H1 (cell line): ENCODE results near the gene PLXDC2. TPM values are rescaled to one million over a fixed set of nuclear protein-coding genes. Genes with fewer than 3 reads are reported as not detected.

Experiments used
- CTCF ChIA-PET: fragments of 300-600 bp; sonication (Branson Sonifier 250); formaldehyde crosslinking; loops from one replicate; lab custom pipeline; 2021; ENCODE audit not compliant: partially characterized antibody; lab: Charles Lee
- POLR2A ChIA-PET: fragments of 300-600 bp; sonication (Branson Sonifier 250); formaldehyde crosslinking; loops from one replicate; lab custom pipeline; 2021; ENCODE audit warnings: inconsistent platforms; ENCODE audit not compliant: partially characterized antibody; lab: Charles Lee
- DNase-seq, 2 experiments: peaks; one replicate each; pipeline versions ENCODE4 v3.0.0 to v3.0.0-alpha.2; 2010 to 2022; ENCODE audit warnings: low spot score in 2 of 2, low read depth in 1 of 2, mixed read lengths in 1 of 2
- FAIRE-seq: peaks from 2 replicates; lab custom pipeline; 2011; peaks lifted over from hg19 to GRCh38; lab: Jason Lieb, UNC
- H2AFZ ChIP-seq: 2 replicates; pipeline ENCODE4 v1.8.1; 2012; ENCODE audit warnings: low read length, inconsistent platforms
- H2AK5ac ChIP-seq: 2 replicates; pipeline ENCODE4 v1.6.1; 2013; ENCODE audit warnings: low read depth, low read length
- H2BK120ac ChIP-seq: replicated peaks from 2 replicates; pipeline ENCODE3; 2013; ENCODE audit warnings: low read depth, low read length, inconsistent platforms
- H2BK12ac ChIP-seq: 2 replicates; pipeline ENCODE4 v1.6.1; 2013; ENCODE audit warnings: low read depth, low read length
- H2BK15ac ChIP-seq: 2 replicates; pipeline ENCODE4 v1.6.1; 2013; ENCODE audit warnings: low read length
- H2BK20ac ChIP-seq: 2 replicates; pipeline ENCODE4 v1.6.1; 2013; ENCODE audit warnings: low read length
- H2BK5ac ChIP-seq: 2 replicates; pipeline ENCODE4 v1.6.1; 2013; ENCODE audit warnings: low read depth, low read length
- H3K14ac ChIP-seq: 2 replicates; pipeline ENCODE4 v1.6.1; 2013; ENCODE audit warnings: inconsistent platforms; ENCODE audit not compliant: insufficient read length
- H3K18ac ChIP-seq: 2 replicates; pipeline ENCODE4 v1.6.1; 2013; ENCODE audit warnings: low read length; ENCODE audit errors: extremely low read depth
- H3K23ac ChIP-seq: 2 replicates; pipeline ENCODE4 v1.6.1; 2013; ENCODE audit warnings: inconsistent platforms; ENCODE audit not compliant: insufficient read length
- H3K23me2 ChIP-seq: 2 replicates; pipeline ENCODE4 v1.6.1; 2013; ENCODE audit warnings: low read depth, low read length
- H3K27ac ChIP-seq: 2 replicates; pipeline ENCODE4 v1.6.1; 2011; ENCODE audit warnings: low read depth, low read length, inconsistent platforms
- H3K27me3 ChIP-seq, 4 experiments: replicated peaks in 1 of 4; 1 replicate in 1 of 4; 2 replicates in 3 of 4; pipeline versions ENCODE4 v1.6.1 to v1.8.1; 2011 to 2013; ENCODE audit warnings: low read length in 3 of 4, mild to moderate bottlenecking in 3 of 4, inconsistent platforms in 2 of 4, mixed read lengths in 2 of 4, moderate library complexity in 1 of 4; ENCODE audit not compliant: control insufficient read depth in 3 of 4, insufficient read depth in 3 of 4; ENCODE audit errors: extremely low read depth in 1 of 4
- H3K36me3 ChIP-seq, 4 experiments: 2 replicates each; pipeline versions ENCODE4 v1.6.1 to v1.8.1; 2011 to 2013; ENCODE audit warnings: mild to moderate bottlenecking in 4 of 4, low read length in 3 of 4, moderate library complexity in 2 of 4, control low read depth in 1 of 4, inconsistent platforms in 1 of 4; ENCODE audit not compliant: insufficient read depth in 4 of 4, control insufficient read depth in 2 of 4
- H3K4ac ChIP-seq: replicated peaks from 2 replicates; pipeline ENCODE3; 2013; ENCODE audit warnings: low read length, low read depth, mixed read lengths, inconsistent platforms; ENCODE audit not compliant: insufficient read length
- H3K4me1 ChIP-seq, 4 experiments: replicated peaks in 1 of 4; 1 replicate in 1 of 4; 2 replicates in 3 of 4; pipeline versions ENCODE4 v1.6.1 to v1.8.1; 2011 to 2013; ENCODE audit warnings: low read length in 3 of 4, inconsistent platforms in 2 of 4, mixed read lengths in 1 of 4; ENCODE audit not compliant: insufficient read depth in 4 of 4, control insufficient read depth in 3 of 4
- H3K4me2 ChIP-seq, 2 experiments: 2 replicates each; pipeline versions ENCODE4 v1.6.1 to v1.8.1; 2011 to 2013; ENCODE audit warnings: low read depth in 2 of 2, low read length in 2 of 2, control low read depth in 1 of 2, inconsistent platforms in 1 of 2, mild to moderate bottlenecking in 1 of 2; ENCODE audit not compliant: insufficient read depth in 1 of 2
- H3K4me3 ChIP-seq, 4 experiments: fragments of 200-600, 300-600 bp in 1 of 4; sonication (generic), shearing (Covaris generic), sonication (Bioruptor Twin) in 1 of 4; 2 replicates each; pipeline versions ENCODE4 v1.5.1 to v1.8.1; 2011 to 2016; ENCODE audit warnings: low read length in 4 of 4, low read depth in 3 of 4, control low read depth in 2 of 4, inconsistent platforms in 2 of 4, mild to moderate bottlenecking in 2 of 4, mixed read lengths in 1 of 4, moderate library complexity in 1 of 4; ENCODE audit not compliant: insufficient read depth in 2 of 4; ENCODE audit errors: extremely low read depth in 1 of 4
- H3K56ac ChIP-seq: replicated peaks from 2 replicates; pipeline ENCODE3; 2013; ENCODE audit warnings: low read depth, mild to moderate bottlenecking, mixed read lengths, low read length, inconsistent platforms; ENCODE audit not compliant: insufficient read length
- H3K79me1 ChIP-seq: 2 replicates; pipeline ENCODE4 v1.6.1; 2013; ENCODE audit warnings: low read depth, low read length, control low read depth
- H3K79me2 ChIP-seq, 2 experiments: 2 replicates each; pipeline versions ENCODE4 v1.6.1 to v1.8.1; 2012 to 2013; ENCODE audit warnings: low read length in 2 of 2, mild to moderate bottlenecking in 2 of 2, inconsistent platforms in 1 of 2; ENCODE audit not compliant: insufficient read depth in 2 of 2, control insufficient read depth in 1 of 2
- H3K9ac ChIP-seq, 4 experiments: replicated peaks in 1 of 4; 1 replicate in 1 of 4; 2 replicates in 3 of 4; pipeline versions ENCODE4 v1.6.1 to v1.8.1; 2011 to 2013; ENCODE audit warnings: low read depth in 3 of 4, low read length in 3 of 4, control low read depth in 2 of 4, mild to moderate bottlenecking in 2 of 4, moderate library complexity in 2 of 4, inconsistent platforms in 1 of 4; ENCODE audit errors: extremely low read depth in 1 of 4
- H3K9me3 ChIP-seq, 2 experiments: 2 replicates each; pipeline versions ENCODE4 v1.6.1 to v1.8.1; 2012 to 2013; ENCODE audit warnings: mild to moderate bottlenecking in 2 of 2, moderate library complexity in 2 of 2, control low read depth in 1 of 2, inconsistent platforms in 1 of 2, low read depth in 1 of 2, low read length in 1 of 2, mixed read lengths in 1 of 2; ENCODE audit not compliant: insufficient read depth in 2 of 2
- H4K20me1 ChIP-seq, 2 experiments: replicated peaks in 1 of 2; 2 replicates each; pipeline versions ENCODE3 to v1.8.1; 2011 to 2013; ENCODE audit warnings: inconsistent platforms in 2 of 2, low read length in 2 of 2, mild to moderate bottlenecking in 1 of 2; ENCODE audit not compliant: insufficient read depth in 2 of 2, control insufficient read depth in 1 of 2
- H4K5ac ChIP-seq: 2 replicates; pipeline ENCODE4 v1.6.1; 2013; ENCODE audit warnings: low read length, low read depth, mixed read lengths, inconsistent platforms; ENCODE audit not compliant: insufficient read length
- H4K8ac ChIP-seq: 2 replicates; pipeline ENCODE4 v1.8.0; 2013; ENCODE audit warnings: mild to moderate bottlenecking, moderate library complexity, low read length, inconsistent platforms; ENCODE audit not compliant: insufficient read depth; ENCODE audit errors: extremely low read depth
- H4K91ac ChIP-seq: replicated peaks from 2 replicates; pipeline ENCODE3; 2013; ENCODE audit warnings: low read length, mixed read lengths, inconsistent platforms; ENCODE audit not compliant: insufficient read length
- CTBP2 ChIP-seq: IDR thresholded peaks from 2 replicates; pipeline ENCODE4 v1.7.0; 2011; ENCODE audit warnings: borderline replicate concordance, mild to moderate bottlenecking, moderate library complexity, mixed read lengths, low read length; ENCODE audit not compliant: insufficient read depth, insufficient read length
- HDAC6 ChIP-seq: IDR thresholded peaks from one replicate; pipeline ENCODE4 v1.7.1; 2012; ENCODE audit warnings: low read depth, mild to moderate bottlenecking, inconsistent platforms, low read length, moderate library complexity
- POU5F1 ChIP-seq: IDR thresholded peaks from 2 replicates; pipeline ENCODE4 v1.6.1; 2011; ENCODE audit warnings: low read depth, mild to moderate bottlenecking, low read length, moderate library complexity
- SIX5 ChIP-seq: IDR thresholded peaks from 2 replicates; pipeline ENCODE4 v1.6.1; 2011; ENCODE audit warnings: mild to moderate bottlenecking, low read depth, low read length
- TCF12 ChIP-seq: IDR thresholded peaks from 2 replicates; pipeline ENCODE4 v1.6.1; 2011; ENCODE audit warnings: low read depth, mild to moderate bottlenecking, low read length
- TEAD4 ChIP-seq: IDR thresholded peaks from 2 replicates; pipeline ENCODE4 v1.6.1; 2012; ENCODE audit warnings: low read depth, low read length, inconsistent platforms, mixed read lengths
- YY1 ChIP-seq: IDR thresholded peaks from 2 replicates; pipeline ENCODE4 v1.6.1; 2011; ENCODE audit warnings: low read depth, mild to moderate bottlenecking, low read length
- ZNF274 ChIP-seq: IDR thresholded peaks from 2 replicates; pipeline ENCODE4 v1.7.0; 2012; ENCODE audit warnings: low read length, borderline replicate concordance; ENCODE audit errors: extremely low read depth
- WGBS, 2 experiments: shearing (Covaris generic) in 1 of 2; methylation state at CpG; one replicate each; pipeline versions ENCODE4 v1.1.6 to v1.1.7; 2013 to 2015; ENCODE audit warnings: low lambda C conversion rate in 2 of 2, mixed read lengths in 2 of 2, inconsistent platforms in 1 of 2, low coverage in 1 of 2, missing lambda C conversion rate in 1 of 2; ENCODE audit not compliant: insufficient replicate concordance in 2 of 2, insufficient coverage in 1 of 2, insufficient read length in 1 of 2; ENCODE audit errors: extremely low coverage in 1 of 2, missing lambda C conversion rate in 1 of 2; 5-methylcytosine and 5-hydroxymethylcytosine counted together
- polyA plus RNA-seq, 7 experiments: library from polyadenylated mRNA; depleted of rRNA in 3 of 7; stranded (reverse) in 5 of 7; unstranded in 2 of 7; fragments of >200 nt in 5 of 7; fragments of 200-250 nt in 2 of 7; gene quantifications; 1 replicate in 5 of 7; 2 replicates in 1 of 7; 4 replicates in 1 of 7; pipeline versions ENCODE4 v1.2.1 to v1.2.3, GENCODE V29; 2011 to 2013; ENCODE audit warnings: missing spikeins in 2 of 7, mixed read lengths in 2 of 7
- total RNA-seq: library from RNA; stranded (reverse); fragmentation: NEBNext Ultra II Directional; extraction: Animal tissue kit (Norgen Biotek cat#: 25700); gene quantifications from 2 replicates; pipeline ENCODE4 v1.2.1, GENCODE V29; 2021

PLXDC2 gene
- total and polyA plus RNA-seq, 2 of the 8 experiments (the other 6 are each of a cell fraction or from before 2014, with no cell fraction given): 23.0 to 40.5 TPM

GRCh38 chr10:20093600-20093999, 277.4 kb downstream of the PLXDC2 start:
- H4K91ac ChIP-seq: no peak overlapping the region
- H2BK15ac ChIP-seq: no peak overlapping the region
- no peak overlapping the region for H3K27ac ChIP-seq
- no peaks in the 10 kb centered on the region for H3K79me2 ChIP-seq
- H3K36me3 ChIP-seq: peaks cover 0 to 4% (median 0%) of the 10 kb centered on the region in 4 experiments; a peak in 1 of 8 replicates
- H2BK20ac ChIP-seq: no peak overlapping the region
- no peak overlapping the region for H2AK5ac ChIP-seq
- no peaks in the 10 kb centered on the region; the same call in 1 of the 2 replicates for H3K23me2 ChIP-seq
- no peak overlapping the region for H2BK5ac ChIP-seq
- FAIRE-seq (no peak), DNase-seq (no peak)
- H3K18ac ChIP-seq: no peak overlapping the region
- TF ChIP-seq TCF12 (no peak), SIX5 (no peak), TEAD4 (no peak), ZNF274 (no peak), YY1 (no peak), POU5F1 (no peak), HDAC6 (no peak), CTBP2 (no peak)
- ChIA-PET CTCF (interaction anchor here (0.5 to 1.0 kb wide), 2 partner anchors 11 to 628 kb away, joined by 3 to 5 read pairs; no protein-coding TSS in a partner anchor), POLR2A (no interaction called here)
- no peak overlapping the region for H3K14ac ChIP-seq
- H3K27me3 ChIP-seq: no peaks in the 10 kb centered on the region
- H2AFZ ChIP-seq: no peak overlapping the region
- no peak overlapping the region for H3K4ac ChIP-seq
- H4K8ac ChIP-seq: no peak overlapping the region
- H3K56ac ChIP-seq: no peak overlapping the region
- H3K23ac ChIP-seq: no peak overlapping the region
- no peak overlapping the region for H3K4me3 ChIP-seq
- no peaks in the 10 kb centered on the region for H3K79me1 ChIP-seq
- H4K20me1 ChIP-seq: no peaks in the 10 kb centered on the region
- peaks cover 0 to 4% of the 10 kb centered on the region in 2 experiments; a peak in 2 of 4 replicates for H3K9me3 ChIP-seq
- no peak overlapping the region for H4K5ac ChIP-seq
- no peak overlapping the region for H2BK12ac ChIP-seq
- no peak overlapping the region for H3K4me2 ChIP-seq
- H2BK120ac ChIP-seq: no peak overlapping the region
- no peaks in the 10 kb centered on the region for H3K4me1 ChIP-seq
- H3K9ac ChIP-seq: no peak overlapping the region
- 78% methylated on average over 5 of the region's 5 CpGs; no CpG with 5 or more reads in 1 of the 2 experiments for WGBS, 2 experiments
